Hematopoietic multipotent progenitor cell treated with erythropoietin and hydrocortisone succinate and interleukin-3 and kit ligand, for 17 days (in vitro differentiated cells): Measurements from ENCODE around the gene C2.
A peak's percentile ranks its signal among the peaks of the same experiment; 100 is the strongest.
"Not testable (repeated sequence)": the region's sequence is repeated elsewhere in the genome, so short reads cannot be mapped to it uniquely, and the experiment has no call there.

Experiments used
- DNase-seq: peaks from one replicate; pipeline ENCODE4 v3.0.0-alpha.2; 2015; ENCODE audit warnings: low spot score

Gene C2

DNA sequence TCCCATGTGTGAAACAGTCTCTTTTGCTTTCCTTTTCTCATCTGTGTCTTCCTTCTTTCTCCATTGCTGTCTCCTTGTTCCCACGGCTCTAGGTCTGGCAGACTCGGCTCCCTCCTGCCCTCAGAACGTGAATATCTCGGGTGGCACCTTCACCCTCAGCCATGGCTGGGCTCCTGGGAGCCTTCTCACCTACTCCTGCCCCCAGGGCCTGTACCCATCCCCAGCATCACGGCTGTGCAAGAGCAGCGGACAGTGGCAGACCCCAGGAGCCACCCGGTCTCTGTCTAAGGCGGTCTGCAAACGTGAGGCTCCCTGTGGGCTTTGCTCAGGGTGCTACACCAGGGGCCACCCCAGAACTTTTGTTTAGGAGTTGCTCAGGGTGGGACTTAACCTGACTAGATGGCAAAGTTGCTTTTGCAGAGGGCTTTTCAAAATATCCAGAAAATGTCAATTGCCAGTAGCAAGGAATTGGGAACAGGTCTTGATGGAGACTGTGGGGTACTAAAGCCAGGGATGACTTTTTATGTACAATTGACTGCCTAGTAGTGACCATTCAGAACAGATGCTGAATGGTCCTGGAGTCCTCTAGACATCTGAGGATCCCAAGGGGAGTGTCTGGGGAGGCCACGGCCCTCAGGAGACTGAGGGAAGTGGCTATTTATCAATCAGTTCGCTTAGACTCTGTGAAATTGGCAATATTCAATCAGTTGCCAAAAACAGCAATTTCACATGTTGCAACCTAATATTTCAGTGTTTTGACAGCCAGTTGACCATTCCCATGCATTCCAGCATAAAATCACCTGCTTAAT is 550 bp downstream of the C2 start:
- DNase-seq: no peak

DNA sequence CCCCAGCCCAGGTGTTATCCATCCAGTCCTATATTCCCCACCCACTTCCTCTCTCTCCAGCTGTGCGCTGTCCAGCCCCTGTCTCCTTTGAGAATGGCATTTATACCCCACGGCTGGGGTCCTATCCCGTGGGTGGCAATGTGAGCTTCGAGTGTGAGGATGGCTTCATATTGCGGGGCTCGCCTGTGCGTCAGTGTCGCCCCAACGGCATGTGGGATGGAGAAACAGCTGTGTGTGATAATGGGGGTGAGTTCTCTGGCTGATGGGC is 1.1 kb downstream of the C2 start:
- DNase-seq: no peak

DNA sequence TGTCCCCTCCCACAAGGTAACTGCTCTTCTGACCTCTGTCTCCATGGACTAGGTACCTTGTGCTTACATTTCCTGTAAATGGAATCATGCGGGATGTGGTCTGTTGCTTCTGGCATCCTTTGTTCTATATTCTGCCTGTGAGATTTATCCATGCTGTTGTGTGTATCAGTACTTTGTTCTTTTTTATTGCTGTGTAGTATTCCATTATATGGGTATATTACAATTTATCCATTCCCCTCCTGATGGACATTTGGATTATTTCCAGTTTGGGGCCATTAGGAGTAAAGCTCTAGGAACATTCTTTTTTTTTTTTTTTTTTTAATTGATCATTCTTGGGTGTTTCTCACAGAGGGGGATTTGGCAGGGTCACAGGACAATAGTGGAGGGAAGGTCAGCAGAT is 3.4 kb downstream of the C2 start:
- DNase-seq: no peak

DNA sequence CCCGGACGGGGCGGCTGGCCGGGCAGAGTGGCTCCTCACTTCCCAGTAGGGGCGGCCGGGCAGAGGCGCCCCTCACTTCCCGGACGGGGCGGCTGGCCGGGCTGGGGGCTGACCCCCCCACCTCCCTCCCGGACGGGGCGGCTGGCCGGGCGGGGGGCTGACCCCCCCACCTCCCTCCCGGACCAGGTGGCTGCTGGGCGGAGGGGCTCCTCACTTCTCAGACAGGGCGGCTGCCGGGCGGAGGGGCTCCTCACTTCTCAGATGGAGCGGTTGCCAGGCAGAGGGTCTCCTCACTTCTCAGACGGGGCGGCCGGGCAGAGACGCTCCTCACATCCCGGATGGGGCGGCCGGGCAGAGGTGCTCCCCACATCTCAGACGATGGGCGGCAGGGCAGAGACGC is 4.6 kb downstream of the C2 start:
- DNase-seq: not testable (repeated sequence)

DNA sequence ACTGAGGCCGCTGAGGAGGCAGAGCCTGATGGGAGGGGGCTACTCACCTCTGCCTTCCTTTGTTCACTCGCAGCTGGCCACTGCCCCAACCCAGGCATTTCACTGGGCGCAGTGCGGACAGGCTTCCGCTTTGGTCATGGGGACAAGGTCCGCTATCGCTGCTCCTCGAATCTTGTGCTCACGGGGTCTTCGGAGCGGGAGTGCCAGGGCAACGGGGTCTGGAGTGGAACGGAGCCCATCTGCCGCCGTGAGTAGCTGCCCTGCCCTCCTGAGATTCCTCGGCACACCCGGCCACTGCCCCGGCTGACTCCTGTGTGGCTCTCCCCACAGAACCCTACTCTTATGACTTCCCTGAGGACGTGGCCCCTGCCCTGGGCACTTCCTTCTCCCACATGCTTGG is 6.0 kb downstream of the C2 start:
- DNase-seq: no peak

DNA sequence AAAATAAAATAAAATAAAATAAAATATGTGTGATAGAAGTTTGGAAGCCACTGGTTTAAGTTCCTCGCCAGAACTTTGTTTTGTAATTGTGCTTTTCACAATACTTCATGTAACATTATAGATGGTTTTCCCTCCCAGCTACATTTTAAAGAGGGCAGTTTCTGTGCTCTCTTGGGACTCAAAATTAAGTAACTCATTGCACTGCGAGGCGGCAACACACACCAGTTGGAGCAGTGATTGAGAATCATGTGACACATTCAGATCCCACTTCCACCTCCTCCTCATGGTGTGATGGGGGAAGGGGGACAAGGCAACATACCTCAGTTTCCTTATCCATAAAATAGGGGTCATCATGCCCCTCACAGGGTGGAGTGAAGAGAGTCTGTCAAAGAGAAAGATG is 7.5 kb downstream of the C2 start:
- no peak for DNase-seq

DNA sequence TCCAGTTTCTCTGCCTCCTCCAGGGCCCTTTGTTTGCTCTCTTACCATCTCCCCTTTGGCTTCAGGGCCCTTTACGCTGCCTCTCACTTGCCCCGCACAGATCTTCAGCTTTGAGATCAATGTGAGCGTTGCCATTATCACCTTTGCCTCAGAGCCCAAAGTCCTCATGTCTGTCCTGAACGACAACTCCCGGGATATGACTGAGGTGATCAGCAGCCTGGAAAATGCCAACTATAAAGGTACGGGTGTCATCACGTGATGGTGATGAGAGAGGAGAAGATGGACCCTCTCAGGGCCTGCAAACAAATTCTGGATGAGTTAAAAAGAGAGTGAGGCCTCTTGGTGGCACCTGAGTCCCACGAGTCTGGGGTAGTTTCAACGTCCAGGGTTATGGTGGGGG is 8.3 kb downstream of the C2 start:
- DNase-seq: no peak

DNA sequence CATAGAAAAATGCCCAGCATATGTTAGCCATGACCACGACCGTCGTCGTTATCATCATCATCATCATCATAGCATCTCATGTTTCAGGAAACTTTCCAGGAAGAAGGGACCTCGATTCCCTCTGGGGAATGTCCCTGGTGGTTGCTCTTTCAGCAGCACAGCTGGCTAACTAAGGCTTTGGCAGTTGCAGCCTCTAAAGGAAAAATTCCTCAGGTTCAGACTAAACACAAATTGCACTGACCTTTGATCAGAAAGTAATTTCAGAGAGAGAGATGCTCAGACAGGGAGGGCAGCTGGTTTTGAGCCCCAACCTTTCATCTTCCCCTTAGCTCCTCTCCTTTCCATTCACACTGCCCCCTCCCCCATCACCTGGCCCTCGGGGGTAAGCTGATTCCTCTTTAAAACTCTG is 12.7 kb downstream of the C2 start:
- DNase-seq: no peak

DNA sequence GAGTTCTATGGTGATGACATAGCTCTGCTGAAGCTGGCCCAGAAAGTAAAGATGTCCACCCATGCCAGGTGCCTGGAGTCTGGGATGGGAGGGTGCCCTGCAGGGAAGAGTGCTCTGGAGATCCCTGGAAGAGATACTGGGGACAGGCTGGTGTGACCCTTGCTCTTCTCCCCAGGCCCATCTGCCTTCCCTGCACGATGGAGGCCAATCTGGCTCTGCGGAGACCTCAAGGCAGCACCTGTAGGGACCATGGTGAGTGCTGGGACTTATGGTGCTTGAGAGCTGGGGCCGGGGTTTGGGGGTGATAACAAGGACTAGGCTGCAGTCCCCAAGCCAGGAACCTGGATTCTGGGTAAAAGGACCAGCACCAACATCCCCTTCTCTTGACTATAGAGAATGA is 16.2 kb downstream of the C2 start:
- DNase-seq: no peak

DNA sequence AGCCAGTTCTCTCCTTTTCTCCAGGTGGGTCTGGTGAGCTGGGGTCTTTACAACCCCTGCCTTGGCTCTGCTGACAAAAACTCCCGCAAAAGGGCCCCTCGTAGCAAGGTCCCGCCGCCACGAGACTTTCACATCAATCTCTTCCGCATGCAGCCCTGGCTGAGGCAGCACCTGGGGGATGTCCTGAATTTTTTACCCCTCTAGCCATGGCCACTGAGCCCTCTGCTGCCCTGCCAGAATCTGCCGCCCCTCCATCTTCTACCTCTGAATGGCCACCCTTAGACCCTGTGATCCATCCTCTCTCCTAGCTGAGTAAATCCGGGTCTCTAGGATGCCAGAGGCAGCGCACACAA is 17.6 kb downstream of the C2 start:
- DNase-seq: no peak

DNA sequence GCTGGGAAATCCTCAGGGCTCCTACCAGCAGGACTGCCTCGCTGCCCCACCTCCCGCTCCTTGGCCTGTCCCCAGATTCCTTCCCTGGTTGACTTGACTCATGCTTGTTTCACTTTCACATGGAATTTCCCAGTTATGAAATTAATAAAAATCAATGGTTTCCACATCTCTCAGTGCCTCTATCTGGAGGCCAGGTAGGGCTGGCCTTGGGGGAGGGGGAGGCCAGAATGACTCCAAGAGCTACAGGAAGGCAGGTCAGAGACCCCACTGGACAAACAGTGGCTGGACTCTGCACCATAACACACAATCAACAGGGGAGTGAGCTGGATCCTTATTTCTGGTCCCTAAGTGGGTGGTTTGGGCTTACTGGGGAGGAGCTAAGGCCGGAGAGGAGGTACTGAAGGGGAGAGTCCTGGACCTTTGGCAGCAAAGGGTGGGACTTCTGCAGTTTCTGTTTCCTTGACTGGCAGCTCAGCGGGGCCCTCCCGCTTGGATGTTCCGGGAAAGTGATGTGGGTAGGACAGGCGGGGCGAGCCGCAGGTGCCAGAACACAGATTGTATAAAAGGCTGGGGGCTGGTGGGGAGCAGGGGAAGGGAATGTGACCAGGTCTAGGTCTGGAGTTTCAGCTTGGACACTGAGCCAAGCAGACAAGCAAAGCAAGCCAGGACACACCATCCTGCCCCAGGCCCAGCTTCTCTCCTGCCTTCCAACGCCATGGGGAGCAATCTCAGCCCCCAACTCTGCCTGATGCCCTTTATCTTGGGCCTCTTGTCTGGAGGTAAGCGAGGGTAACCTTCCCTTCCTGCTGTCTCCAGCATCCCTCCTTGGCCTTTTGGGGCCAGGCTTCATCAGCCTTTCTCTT is 18.2 kb downstream of the C2 start, which contains the start of gene CFB:
Gene CFB, plus strand, starts transcription at position 589 of the 863 bp plus-strand sequence. Its CDS starts 127 bp downstream, at position 716.
- DNase-seq: no peak

DNA sequence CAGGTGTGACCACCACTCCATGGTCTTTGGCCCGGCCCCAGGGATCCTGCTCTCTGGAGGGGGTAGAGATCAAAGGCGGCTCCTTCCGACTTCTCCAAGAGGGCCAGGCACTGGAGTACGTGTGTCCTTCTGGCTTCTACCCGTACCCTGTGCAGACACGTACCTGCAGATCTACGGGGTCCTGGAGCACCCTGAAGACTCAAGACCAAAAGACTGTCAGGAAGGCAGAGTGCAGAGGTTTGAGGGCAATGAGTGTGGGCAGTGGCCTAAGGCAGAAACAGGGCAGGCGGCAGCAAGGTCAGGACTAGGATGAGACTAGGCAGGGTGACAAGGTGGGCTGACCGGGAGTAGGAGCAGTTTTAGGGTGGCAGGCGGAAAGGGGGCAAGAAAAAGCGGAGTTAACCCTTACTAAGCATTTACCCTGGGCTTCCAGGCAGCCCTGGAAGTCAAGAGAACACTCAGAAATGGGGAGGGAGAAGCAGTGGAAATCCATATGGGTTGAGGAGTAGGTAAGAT is 18.9 kb downstream of the C2 start:
- no peak for DNase-seq

DNA sequence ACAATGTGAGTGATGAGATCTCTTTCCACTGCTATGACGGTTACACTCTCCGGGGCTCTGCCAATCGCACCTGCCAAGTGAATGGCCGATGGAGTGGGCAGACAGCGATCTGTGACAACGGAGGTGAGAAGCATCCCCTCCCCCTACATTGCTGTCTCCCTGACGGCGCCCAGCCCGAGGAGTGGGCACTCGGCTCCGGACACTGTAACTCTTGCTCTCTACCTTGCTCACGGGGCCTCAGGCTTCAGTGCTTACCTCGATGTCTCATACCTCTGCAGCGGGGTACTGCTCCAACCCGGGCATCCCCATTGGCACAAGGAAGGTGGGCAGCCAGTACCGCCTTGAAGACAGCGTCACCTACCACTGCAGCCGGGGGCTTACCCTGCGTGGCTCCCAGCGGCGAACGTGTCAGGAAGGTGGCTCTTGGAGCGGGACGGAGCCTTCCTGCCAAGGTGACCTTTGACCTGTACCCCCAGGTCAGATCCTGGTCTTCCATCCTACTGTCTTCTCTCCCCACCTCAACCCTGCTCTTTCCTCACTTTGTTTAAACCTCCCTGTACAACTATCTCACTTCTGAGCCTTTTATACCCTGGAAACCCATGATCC is 19.7 kb downstream of the C2 start:
- DNase-seq: no peak

DNA sequence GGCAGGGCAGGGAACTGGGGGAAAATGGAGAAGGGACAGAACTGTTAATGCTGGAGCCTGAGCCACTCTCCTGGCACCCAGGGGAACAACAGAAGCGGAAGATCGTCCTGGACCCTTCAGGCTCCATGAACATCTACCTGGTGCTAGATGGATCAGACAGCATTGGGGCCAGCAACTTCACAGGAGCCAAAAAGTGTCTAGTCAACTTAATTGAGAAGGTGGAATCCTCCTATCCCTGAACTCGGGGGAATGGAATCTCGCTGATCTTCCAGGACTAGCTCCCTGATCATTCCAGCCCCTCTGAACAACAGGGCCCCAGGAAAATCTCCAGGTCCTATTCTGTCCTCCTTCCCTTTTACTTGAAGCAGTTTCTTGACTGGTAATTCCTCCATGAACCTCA is 20.3 kb downstream of the C2 start:
- no peak for DNase-seq

DNA sequence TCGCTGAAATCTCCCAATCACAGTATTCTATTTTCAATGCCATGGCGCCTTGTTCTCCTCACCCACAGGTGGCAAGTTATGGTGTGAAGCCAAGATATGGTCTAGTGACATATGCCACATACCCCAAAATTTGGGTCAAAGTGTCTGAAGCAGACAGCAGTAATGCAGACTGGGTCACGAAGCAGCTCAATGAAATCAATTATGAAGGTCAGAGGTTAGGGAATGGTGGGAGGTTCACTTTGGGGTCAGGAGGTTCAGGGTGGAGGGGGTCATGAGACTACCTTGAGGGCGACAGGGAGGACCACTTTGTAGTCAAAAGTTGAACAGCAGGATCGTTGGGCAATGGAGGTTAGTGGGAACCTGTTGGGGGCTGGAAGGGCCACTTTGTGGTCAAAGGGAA is 20.8 kb downstream of the C2 start:
- no peak for DNase-seq

DNA sequence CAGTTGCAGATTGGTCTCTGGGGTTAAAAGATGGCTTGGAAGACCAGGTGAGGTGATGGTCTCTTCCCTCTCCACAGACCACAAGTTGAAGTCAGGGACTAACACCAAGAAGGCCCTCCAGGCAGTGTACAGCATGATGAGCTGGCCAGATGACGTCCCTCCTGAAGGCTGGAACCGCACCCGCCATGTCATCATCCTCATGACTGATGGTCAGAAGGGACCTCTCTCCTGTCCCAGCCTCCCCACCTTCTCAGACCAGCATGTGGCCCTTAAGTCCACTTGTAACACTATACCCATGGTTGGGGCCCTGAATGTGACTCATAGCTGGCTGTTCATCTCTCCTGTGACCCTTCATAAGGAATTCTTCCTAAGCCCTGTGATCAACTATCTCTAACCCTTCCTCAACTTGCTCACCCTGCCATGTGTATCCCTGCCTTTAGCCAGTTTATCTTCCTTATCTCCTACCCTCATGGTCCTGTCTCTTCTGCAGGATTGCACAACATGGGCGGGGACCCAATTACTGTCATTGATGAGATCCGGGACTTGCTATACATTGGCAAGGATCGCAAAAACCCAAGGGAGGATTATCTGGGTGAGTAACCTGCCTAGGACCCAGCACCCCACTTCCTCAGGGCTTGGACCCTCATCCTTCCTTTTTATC is 21.4 kb downstream of the C2 start:
- no peak for DNase-seq

DNA sequence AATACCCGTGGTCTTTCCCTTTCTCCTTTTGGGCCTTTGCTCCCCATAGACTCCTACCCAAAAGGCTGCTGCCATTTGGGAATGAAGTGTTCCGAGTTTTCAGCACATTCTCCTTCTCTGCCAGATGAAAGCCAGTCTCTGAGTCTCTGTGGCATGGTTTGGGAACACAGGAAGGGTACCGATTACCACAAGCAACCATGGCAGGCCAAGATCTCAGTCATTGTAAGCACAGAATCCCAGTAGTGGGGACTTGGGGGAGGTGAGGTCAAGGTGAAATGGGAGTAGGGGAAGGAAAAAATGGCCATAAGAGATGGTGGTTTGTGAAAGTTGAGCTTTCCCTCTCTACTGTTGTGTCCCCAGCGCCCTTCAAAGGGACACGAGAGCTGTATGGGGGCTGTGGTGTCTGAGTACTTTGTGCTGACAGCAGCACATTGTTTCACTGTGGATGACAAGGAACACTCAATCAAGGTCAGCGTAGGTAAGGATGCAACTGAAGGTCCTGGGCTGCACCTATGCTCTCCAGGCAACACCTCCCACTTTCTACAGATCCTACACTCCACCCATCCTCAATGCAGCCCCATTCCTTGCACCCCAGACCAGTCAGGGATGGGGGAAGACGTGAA is 22.5 kb downstream of the C2 start:
- no peak for DNase-seq

DNA sequence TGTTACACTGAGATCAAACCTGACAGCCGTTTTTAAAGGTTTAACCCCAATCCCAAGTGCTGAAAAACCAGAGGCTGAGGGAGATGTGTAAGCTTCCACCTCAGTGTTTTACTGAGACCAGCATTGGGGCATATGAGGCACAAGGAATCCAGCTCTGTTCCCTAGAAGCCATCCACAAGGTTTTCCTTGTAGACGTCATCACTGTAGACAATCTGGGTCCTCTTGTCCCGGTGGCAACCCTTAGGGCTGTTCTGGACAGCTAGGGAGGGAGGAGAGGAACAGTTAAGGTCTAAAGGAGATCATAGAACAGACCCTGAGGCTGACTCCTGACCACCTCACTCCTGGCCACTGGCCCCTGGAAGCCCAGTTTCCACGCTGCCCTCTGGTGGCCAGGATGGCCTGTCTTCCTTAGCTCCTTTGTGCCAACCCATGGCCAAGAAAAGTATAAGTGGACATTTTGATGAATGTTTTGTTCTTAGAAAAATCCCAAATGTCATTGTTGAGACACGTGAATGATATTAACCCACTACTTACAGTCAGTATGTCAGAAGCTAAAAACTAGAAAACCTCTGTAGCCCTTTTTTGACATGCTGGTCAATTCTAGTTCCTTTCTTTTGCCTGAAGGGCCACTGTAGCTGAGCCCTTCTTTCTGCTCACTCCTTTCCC is 24.8 kb downstream of the C2 start:
- peak; percentile 63 for DNase-seq

DNA sequence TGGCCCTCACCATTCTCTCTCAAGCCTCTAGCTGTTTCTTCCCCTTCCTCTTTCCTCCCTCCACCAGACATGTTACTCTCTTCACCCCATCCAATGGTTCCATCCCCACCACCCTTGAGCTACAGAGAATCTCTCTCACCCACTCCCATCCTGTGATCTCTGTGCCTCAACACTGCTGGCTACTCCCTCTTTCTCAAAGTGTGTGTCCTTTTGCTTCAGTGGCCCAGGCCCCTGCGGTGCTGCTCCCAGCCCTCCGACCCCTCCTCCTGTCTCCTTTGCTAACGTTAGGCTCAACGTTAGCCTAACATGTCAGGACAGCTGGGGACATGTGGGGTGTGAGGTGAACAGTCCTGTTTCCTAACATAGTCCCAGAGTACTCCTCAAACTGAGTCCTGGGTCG is 25.4 kb downstream of the C2 start:
- DNase-seq: no peak

DNA sequence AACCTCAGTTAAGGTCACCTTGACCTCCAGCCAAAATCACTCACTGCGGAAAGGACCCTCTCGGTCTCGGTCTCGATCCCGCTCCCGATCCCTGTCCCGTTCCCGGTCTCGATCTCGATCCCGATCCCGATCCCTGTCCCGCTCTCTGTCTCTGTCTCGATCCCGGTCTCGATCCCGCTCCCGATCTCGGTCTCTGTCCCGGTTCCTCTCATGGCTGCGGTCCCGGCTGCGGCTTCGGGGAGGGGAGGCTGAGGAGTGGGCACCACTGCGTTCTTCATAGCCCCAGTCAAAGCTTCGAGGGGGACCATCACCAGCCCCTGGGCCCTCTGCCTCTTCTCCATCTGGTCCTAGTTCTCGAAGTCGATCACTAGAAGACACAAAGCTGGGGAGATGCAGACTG is 27.0 kb downstream of the C2 start:
- no peak for DNase-seq

DNA sequence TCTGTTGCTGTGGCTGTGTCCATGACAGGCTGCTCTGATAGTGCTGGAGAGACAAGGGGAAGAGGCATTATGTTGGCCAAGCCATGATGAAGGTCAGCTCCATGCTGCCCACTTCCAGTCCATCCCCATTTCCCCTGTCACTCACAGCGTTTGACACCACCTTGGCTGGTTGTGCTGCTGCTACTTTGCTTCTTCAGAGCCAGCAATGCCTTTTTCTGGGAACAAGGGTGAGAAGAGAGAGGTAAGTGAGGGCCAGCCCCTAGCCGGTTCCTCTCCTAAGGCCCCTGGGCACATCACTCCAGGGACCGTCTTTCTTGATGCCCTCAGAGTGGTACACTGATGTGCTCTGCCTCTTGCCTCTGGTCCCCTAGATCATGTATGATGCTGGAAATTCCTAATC is 29.3 kb downstream of the C2 start:
- no peak for DNase-seq

DNA sequence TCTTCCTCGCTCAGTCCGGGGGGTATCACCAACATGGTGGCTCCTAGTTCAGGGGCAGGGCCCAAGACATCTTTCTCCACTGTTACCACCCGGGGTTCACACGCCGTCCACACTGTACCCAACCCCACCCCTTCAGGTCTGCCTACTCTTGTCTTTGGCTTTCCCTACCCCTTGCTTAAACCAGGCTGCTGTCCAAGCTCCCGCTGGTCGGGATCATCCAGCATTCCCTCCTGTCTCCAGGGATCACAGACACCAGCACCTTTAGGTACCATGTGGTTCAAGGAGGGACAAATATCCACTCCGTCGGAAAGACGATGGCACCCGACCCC is 30.9 kb downstream of the C2 start:
- DNase-seq: no peak
